ENCODE results near the gene AFDN.

AFDN gene

GRCh38 chr6:167936051-167936450 lies 109.3 kb downstream of the AFDN start:
- DNase-seq (ENCODE audit: low read depth in 1 of 2, low spot score in 1 of 2) = no peak
- TF ChIP-seq JUND (IDR thresholded peaks at IDR 0.05; ENCODE audit: low read depth) = no peak
- in situ Hi-C loops (cut with HindIII; ENCODE audit: low pct_unique_long_range_greater_than_20kb, low sequenced_read_pairs) = no loop called here

DNA sequence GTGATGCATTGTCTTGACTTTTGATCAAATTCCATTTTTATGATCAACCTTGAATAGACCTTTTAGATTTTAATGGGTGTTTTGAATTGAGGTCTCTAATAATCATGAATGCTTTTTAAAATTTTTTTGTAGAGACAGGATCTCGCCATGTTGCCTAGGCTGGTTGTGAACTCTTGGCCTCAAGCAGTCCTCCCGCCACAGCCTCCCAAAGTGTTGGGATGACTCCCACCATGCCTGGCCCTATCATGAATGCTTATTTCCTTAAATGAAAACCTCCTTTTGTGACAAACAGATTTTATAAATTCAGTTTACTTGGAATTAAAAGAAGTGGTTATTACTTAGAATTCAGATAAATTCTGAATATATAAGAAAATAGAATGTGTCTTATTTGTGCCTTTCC lies 110.6 kb downstream of the AFDN start:
- DNase-seq (ENCODE audit: low read depth in 1 of 2, low spot score in 1 of 2) = no peak
- TF ChIP-seq JUND (IDR thresholded peaks at IDR 0.05; ENCODE audit: low read depth) = no peak
- in situ Hi-C loops (cut with HindIII; ENCODE audit: low pct_unique_long_range_greater_than_20kb, low sequenced_read_pairs) = no loop called here

DNA sequence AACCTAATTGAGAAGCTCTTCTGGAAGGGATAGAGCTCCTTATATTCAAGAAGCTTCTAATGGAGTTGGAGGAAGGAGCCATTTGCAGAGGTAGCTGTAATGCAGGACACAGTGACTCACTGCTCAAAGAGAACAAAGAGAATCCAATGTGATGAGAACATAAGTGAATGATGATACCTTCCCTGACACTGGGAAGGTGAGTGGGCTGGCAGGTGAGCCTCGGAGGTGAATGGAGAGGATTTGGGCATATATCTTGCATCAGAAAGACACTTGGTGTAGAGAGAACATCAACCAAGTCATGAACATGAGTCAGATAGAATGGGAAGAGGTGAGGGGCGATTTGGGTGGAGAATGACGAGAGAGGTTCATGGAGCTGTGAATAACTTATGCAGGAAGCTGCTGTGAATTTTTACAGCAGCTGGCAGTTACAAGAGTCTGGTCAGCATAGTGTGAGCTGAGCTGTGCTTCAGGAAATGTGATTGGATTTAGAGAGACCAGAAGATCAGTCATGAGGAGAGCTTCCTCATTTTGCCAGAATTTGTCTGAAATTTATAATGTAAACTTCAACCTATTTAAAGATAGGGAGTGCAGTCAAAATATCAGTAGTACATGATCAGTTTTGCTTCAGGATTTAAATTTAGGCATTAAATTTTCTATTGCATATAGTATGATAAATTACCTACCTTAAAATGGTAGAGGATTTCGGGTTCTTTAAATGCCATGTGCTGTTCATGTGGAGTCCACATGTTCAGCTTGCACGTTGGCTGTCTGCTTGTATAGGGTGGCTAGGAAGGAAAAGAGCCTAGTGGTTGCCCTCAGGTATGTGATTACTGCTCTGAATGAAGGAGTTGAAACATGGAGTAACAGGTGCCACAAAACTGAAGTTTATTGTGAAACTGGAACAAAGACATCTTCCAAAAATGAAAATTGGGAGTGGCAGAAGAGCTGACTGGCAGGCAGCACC lies 111.5 kb downstream of the AFDN start:
- DNase-seq (ENCODE audit: low read depth in 1 of 2, low spot score in 1 of 2) = no peak
- TF ChIP-seq JUND (IDR thresholded peaks at IDR 0.05; ENCODE audit: low read depth) = no peak
- in situ Hi-C loops (cut with HindIII; ENCODE audit: low pct_unique_long_range_greater_than_20kb, low sequenced_read_pairs) = no loop called here

DNA sequence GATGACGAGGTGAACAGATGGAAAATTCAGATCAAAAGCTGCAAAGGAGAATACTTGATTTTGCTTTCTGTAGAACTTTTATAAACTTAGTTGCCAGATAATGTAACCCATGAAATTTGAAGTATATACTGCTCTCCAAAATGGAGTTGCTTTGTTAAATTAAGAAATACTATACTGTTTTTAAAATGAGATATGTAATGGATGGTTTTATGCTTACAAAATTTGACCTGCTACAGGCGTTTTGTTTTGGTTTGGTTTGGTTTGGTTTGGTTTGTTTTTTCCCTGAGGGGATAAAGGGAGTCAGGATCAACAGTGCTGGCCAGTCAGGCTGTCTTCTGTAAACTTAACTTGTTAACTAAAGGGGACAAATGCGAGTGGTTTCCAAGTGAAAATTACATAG lies 115.1 kb downstream of the AFDN start:
- TF ChIP-seq JUND (IDR thresholded peaks at IDR 0.05; ENCODE audit: low read depth) = no peak
- DNase-seq (ENCODE audit: low read depth in 1 of 2, low spot score in 1 of 2) = peak in 1 of 2 experiments; percentile 3
- in situ Hi-C loops (cut with HindIII; ENCODE audit: low pct_unique_long_range_greater_than_20kb, low sequenced_read_pairs) = no loop called here

GRCh38 chr6:167944130-167944529 lies 117.4 kb downstream of the AFDN start:
- DNase-seq (ENCODE audit: low read depth in 1 of 2, low spot score in 1 of 2) = no peak
- in situ Hi-C loops (cut with HindIII; ENCODE audit: low pct_unique_long_range_greater_than_20kb, low sequenced_read_pairs) = no loop called here
- no peak for TF ChIP-seq JUND (IDR thresholded peaks at IDR 0.05; ENCODE audit: low read depth)

- in situ Hi-C loops (cut with HindIII; ENCODE audit: low pct_unique_long_range_greater_than_20kb, low sequenced_read_pairs) = no loop called here
- no peak for TF ChIP-seq JUND (IDR thresholded peaks at IDR 0.05; ENCODE audit: low read depth)
- no peak for DNase-seq (ENCODE audit: low read depth in 1 of 2, low spot score in 1 of 2)
Observed at GRCh38 chr6:167946007-167946406, 119.3 kb downstream of the AFDN start.

GRCh38 chr6:167946604-167947003 lies 119.9 kb downstream of the AFDN start:
- in situ Hi-C loops (cut with HindIII; ENCODE audit: low pct_unique_long_range_greater_than_20kb, low sequenced_read_pairs) = no loop called here
- no peak for DNase-seq (ENCODE audit: low read depth in 1 of 2, low spot score in 1 of 2)
- no peak for TF ChIP-seq JUND (IDR thresholded peaks at IDR 0.05; ENCODE audit: low read depth)

DNA sequence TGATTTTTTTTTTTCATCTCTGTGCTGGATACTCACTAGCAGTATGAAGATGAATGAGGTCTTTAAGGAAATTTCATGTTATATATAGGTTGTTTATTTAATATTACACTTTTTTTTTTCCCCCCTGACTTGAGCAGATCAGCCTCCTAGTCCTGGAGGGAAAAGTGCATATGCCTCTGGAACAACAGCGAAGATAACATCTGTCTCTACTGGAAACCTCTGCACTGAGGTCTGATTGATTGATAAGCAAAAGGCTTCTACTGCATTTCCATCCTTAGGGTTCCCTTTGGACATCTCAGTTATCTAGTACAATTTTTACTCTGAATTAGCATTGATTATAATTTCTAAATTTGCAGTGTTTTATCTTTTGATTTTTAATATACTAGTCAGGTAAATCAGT lies 121.0 kb downstream of the AFDN start:
- no peak for DNase-seq (ENCODE audit: low read depth in 1 of 2, low spot score in 1 of 2)
- no peak for TF ChIP-seq JUND (IDR thresholded peaks at IDR 0.05; ENCODE audit: low read depth)
- in situ Hi-C loops (cut with HindIII; ENCODE audit: low pct_unique_long_range_greater_than_20kb, low sequenced_read_pairs) = no loop called here

GRCh38 chr6:167948716-167949115 lies 122.0 kb downstream of the AFDN start:
- in situ Hi-C loops (cut with HindIII; ENCODE audit: low pct_unique_long_range_greater_than_20kb, low sequenced_read_pairs) = no loop called here
- DNase-seq (ENCODE audit: low read depth in 1 of 2, low spot score in 1 of 2) = no peak
- no peak for TF ChIP-seq JUND (IDR thresholded peaks at IDR 0.05; ENCODE audit: low read depth)

- no peak for TF ChIP-seq JUND (IDR thresholded peaks at IDR 0.05; ENCODE audit: low read depth)
- no peak for DNase-seq (ENCODE audit: low read depth in 1 of 2, low spot score in 1 of 2)
- in situ Hi-C loops (cut with HindIII; ENCODE audit: low pct_unique_long_range_greater_than_20kb, low sequenced_read_pairs) = no loop called here
Observed at GRCh38 chr6:167949121-167949684, 122.5 kb downstream of the AFDN start.

DNA sequence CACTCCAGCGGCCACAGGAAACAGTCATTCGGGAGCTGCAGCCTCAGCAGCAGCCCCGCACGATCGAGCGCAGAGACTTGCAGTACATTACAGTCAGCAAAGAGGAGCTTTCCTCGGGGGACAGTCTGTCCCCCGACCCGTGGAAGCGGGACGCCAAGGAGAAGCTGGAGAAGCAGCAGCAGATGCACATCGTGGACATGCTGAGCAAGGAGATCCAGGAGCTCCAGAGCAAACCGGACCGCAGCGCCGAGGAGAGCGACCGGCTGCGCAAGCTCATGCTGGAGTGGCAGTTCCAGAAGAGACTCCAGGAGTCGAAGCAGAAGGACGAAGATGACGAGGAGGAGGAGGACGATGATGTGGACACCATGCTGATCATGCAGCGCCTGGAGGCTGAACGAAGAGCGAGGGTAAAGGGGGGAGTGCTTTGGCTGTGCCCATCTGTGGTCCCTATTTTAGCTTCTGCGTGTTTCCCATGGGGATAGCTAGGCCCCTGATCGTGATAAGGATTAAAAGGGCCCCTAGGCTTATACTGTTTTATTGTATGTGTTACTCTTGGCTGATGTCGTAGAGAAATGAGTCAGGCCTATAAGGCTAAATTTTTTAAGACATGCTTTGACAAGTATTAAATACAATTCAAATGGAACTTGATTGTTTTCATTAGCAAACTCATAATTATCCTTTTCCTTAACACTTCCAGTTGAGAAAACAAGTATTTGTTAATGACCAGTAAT lies 125.2 kb downstream of the AFDN start:
- TF ChIP-seq JUND (IDR thresholded peaks at IDR 0.05; ENCODE audit: low read depth) = no peak
- DNase-seq (ENCODE audit: low read depth in 1 of 2, low spot score in 1 of 2) = no peak
- in situ Hi-C loops (cut with HindIII; ENCODE audit: low pct_unique_long_range_greater_than_20kb, low sequenced_read_pairs) = no loop called here

DNA sequence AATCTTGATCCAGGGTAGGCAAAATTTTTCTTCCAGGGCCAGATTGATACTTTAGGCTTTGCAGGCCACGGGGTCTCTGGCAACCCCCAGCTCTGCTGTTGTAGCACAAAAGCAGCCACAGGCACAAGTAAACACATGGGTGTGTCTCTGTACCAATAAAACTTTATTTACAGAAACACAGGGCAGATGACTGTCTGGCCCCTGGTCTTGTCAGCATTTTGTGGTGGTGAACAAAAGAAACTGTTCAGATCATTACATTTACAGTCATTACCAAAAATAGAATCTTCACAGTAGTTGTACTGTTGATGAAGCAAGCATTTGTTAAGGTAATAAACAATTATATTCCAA lies 125.8 kb downstream of the AFDN start:
- in situ Hi-C loops (cut with HindIII; ENCODE audit: low pct_unique_long_range_greater_than_20kb, low sequenced_read_pairs) = no loop called here

DNA sequence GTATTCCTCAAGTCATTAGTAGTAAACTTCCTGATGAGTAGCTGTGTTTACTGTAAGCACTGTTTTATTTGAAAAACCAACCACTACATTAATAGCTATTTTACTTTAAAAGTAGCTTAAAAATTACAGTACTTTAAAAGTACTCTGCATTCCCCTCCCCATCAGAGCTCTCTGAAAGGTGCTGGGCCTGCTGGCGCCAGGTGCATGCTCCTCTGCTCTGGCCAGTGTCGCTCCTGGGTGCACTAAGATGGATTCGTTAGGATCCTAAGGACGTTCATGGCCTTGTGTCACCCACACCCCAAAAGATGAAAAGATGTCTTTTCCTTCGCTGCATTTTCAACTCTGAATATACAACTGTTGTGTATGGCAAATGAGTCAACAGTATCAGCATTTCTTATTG lies 126.8 kb downstream of the AFDN start:
- no peak for DNase-seq (ENCODE audit: low read depth in 1 of 2, low spot score in 1 of 2)
- in situ Hi-C loops (cut with HindIII; ENCODE audit: low pct_unique_long_range_greater_than_20kb, low sequenced_read_pairs) = no loop called here
- no peak for TF ChIP-seq JUND (IDR thresholded peaks at IDR 0.05; ENCODE audit: low read depth)

More for the DNA sequence above, 125.8 kb downstream of the AFDN start:
- no peak for DNase-seq (ENCODE audit: low read depth in 1 of 2, low spot score in 1 of 2)
- TF ChIP-seq JUND (IDR thresholded peaks at IDR 0.05; ENCODE audit: low read depth) = no peak
